HG03045 (cell line): ENCODE measurements around the gene AASS.
"Not testable (repeated sequence)": the region's sequence is repeated elsewhere in the genome, so short reads cannot be mapped to it uniquely, and the experiment has no call there.

Source experiments
- ATAC-seq: cut with Tn5 transposase; IDR thresholded peaks from one replicate; pipeline ENCODE4 v1.9.1; 2021; ENCODE audit warnings: mild to moderate bottlenecking, moderate library complexity; ENCODE audit not compliant: unreplicated experiment

The AASS gene

GRCh38 chr7:122143751-122144711, at the start of gene AASS:
Gene AASS (minus strand): TSS chr7:122144249. CDS start chr7:122133726, 10,523 bp downstream.
- peak; percentile 100 for ATAC-seq

- no peak for ATAC-seq
These were observed 44.7 kb upstream of the AASS start for GRCh38 chr7:122188785-122189184.

- no peak for ATAC-seq
These were observed 39.1 kb upstream of the AASS start for GRCh38 chr7:122183106-122183505.

GRCh38 chr7:122182081-122182480, 38.0 kb upstream of the AASS start:
- no peak for ATAC-seq

GRCh38 chr7:122172144-122172543, 28.1 kb upstream of the AASS start:
- ATAC-seq, result not testable (repeated sequence)

GRCh38 chr7:122166740-122167139, 22.7 kb upstream of the AASS start:
- no peak for ATAC-seq

GRCh38 chr7:122166275-122166674, 22.2 kb upstream of the AASS start:
- ATAC-seq, result no peak

- ATAC-seq, result no peak
These were observed 17.6 kb upstream of the AASS start for GRCh38 chr7:122161628-122162027.

GRCh38 chr7:122155566-122155965, 11.5 kb upstream of the AASS start:
- ATAC-seq, result no peak

GRCh38 chr7:122148878-122149277, 4.8 kb upstream of the AASS start:
- no peak for ATAC-seq

GRCh38 chr7:122148081-122148480, 4.0 kb upstream of the AASS start:
- ATAC-seq, result no peak

- no peak for ATAC-seq
These were observed 2.0 kb upstream of the AASS start for GRCh38 chr7:122145937-122146645.

GRCh38 chr7:122143376-122143750, 686 bp downstream of the AASS start:
- no peak for ATAC-seq

- ATAC-seq, result no peak
These were observed 3.1 kb downstream of the AASS start for GRCh38 chr7:122140918-122141317.

GRCh38 chr7:122137251-122138077, 6.6 kb downstream of the AASS start:
- ATAC-seq, result no peak

GRCh38 chr7:122136639-122137245, 7.3 kb downstream of the AASS start:
- ATAC-seq, result no peak

GRCh38 chr7:122136078-122136477, 8.0 kb downstream of the AASS start:
- ATAC-seq, result no peak

- no peak for ATAC-seq
These were observed 8.8 kb downstream of the AASS start for GRCh38 chr7:122135275-122135674.

- ATAC-seq, result not testable (repeated sequence)
These were observed 9.3 kb downstream of the AASS start for GRCh38 chr7:122134793-122135192.

GRCh38 chr7:122133477-122133876, 10.6 kb downstream of the AASS start:
- ATAC-seq, result no peak

- ATAC-seq, result no peak
These were observed 11.7 kb downstream of the AASS start for GRCh38 chr7:122132341-122132740.
